Parathyroid adenoma (tissue), 2 donors: Measurements from ENCODE around the gene PRAMEF2.
"Not testable (repeated sequence)": the region's sequence is repeated elsewhere in the genome, so short reads cannot be mapped to it uniquely, and the experiment has no call there.

Experiments
- H2AFZ ChIP-seq: fragments of 300-600 bp; sonication (generic); one replicate; pipeline ENCODE4 v1.7.0; 2017; ENCODE audit warnings: antibody characterized with exemption, mild to moderate bottlenecking
- H3K27ac ChIP-seq: fragments of 300-600 bp; sonication (generic); one replicate; pipeline ENCODE4 v1.7.0; 2017
- H3K27me3 ChIP-seq: fragments of 300-600 bp; sonication (generic); one replicate; pipeline ENCODE4 v1.7.0; 2017; ENCODE audit warnings: low read length; ENCODE audit not compliant: control insufficient read depth, insufficient read depth
- H3K36me3 ChIP-seq: fragments of 300-600 bp; sonication (generic); one replicate; pipeline ENCODE4 v1.7.0; 2017; ENCODE audit warnings: low read length; ENCODE audit not compliant: control insufficient read depth, insufficient read depth
- H3K4me1 ChIP-seq: fragments of 300-600 bp; sonication (generic); one replicate; pipeline ENCODE4 v1.7.0; 2017; ENCODE audit warnings: control low read depth
- H3K4me2 ChIP-seq: fragments of 300-600 bp; sonication (generic); one replicate; pipeline ENCODE4 v1.7.0; 2017; ENCODE audit warnings: low read length
- H3K4me3 ChIP-seq: fragments of 300-600 bp; sonication (generic); one replicate; pipeline ENCODE4 v1.7.0; 2017; ENCODE audit warnings: low read depth, low read length
- H3K79me2 ChIP-seq: fragments of 300-600 bp; sonication (generic); one replicate; pipeline ENCODE4 v1.7.0; 2017; ENCODE audit warnings: control low read depth
- H3K9ac ChIP-seq: fragments of 300-600 bp; sonication (generic); one replicate; pipeline ENCODE4 v1.7.0; 2017; ENCODE audit warnings: mild to moderate bottlenecking
- H3K9me3 ChIP-seq: fragments of 300-600 bp; sonication (generic); one replicate; pipeline ENCODE4 v1.7.0; 2017; ENCODE audit warnings: low read length; ENCODE audit not compliant: control insufficient read depth
- TF ChIP-seq, protein P1 (sequence below): fragments of 300-600 bp; sonication (generic); IDR thresholded peaks from one replicate; pipeline ENCODE4 v1.7.0; 2017; ENCODE audit warnings: antibody characterized with exemption, mild to moderate bottlenecking
- donor health status: primary hyperparathyroidism.

PRAMEF2 gene

DNA sequence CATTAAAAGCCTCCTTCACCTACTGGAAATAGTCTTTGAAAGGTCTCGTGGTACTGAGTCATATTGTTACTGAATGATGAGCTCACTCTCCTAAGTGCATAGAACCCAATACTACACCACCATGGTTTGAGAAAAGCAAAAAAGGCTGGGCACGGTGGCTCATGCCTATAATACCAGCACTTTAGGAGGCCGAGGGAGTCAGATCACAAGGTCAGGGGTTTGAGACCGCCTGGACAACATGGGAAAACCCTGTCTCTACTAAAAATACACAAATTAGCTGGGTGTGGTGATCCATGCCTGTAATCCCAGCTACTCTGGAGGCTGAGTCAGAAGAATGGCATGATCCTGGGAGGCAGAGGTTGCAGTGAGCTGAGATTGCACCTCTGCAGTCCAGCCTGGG lies 5.1 kb upstream of the PRAMEF2 start:
- H3K9ac ChIP-seq, result no peak overlapping the region
- H3K36me3 ChIP-seq, result no peaks in the 10 kb centered on the region
- no peak overlapping the region for H3K27ac ChIP-seq
- H3K9me3 ChIP-seq, result no peaks in the 10 kb centered on the region
- H2AFZ ChIP-seq, result no peak overlapping the region
- H3K4me3 ChIP-seq, result no peak overlapping the region
- no peak overlapping the region for H3K4me2 ChIP-seq
- no peaks in the 10 kb centered on the region for H3K4me1 ChIP-seq
- TF ChIP-seq, protein P1, sequence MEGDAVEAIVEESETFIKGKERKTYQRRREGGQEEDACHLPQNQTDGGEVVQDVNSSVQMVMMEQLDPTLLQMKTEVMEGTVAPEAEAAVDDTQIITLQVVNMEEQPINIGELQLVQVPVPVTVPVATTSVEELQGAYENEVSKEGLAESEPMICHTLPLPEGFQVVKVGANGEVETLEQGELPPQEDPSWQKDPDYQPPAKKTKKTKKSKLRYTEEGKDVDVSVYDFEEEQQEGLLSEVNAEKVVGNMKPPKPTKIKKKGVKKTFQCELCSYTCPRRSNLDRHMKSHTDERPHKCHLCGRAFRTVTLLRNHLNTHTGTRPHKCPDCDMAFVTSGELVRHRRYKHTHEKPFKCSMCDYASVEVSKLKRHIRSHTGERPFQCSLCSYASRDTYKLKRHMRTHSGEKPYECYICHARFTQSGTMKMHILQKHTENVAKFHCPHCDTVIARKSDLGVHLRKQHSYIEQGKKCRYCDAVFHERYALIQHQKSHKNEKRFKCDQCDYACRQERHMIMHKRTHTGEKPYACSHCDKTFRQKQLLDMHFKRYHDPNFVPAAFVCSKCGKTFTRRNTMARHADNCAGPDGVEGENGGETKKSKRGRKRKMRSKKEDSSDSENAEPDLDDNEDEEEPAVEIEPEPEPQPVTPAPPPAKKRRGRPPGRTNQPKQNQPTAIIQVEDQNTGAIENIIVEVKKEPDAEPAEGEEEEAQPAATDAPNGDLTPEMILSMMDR, result no peak
- no peaks in the 10 kb centered on the region for H3K27me3 ChIP-seq
- H3K79me2 ChIP-seq, result no peaks in the 10 kb centered on the region

DNA sequence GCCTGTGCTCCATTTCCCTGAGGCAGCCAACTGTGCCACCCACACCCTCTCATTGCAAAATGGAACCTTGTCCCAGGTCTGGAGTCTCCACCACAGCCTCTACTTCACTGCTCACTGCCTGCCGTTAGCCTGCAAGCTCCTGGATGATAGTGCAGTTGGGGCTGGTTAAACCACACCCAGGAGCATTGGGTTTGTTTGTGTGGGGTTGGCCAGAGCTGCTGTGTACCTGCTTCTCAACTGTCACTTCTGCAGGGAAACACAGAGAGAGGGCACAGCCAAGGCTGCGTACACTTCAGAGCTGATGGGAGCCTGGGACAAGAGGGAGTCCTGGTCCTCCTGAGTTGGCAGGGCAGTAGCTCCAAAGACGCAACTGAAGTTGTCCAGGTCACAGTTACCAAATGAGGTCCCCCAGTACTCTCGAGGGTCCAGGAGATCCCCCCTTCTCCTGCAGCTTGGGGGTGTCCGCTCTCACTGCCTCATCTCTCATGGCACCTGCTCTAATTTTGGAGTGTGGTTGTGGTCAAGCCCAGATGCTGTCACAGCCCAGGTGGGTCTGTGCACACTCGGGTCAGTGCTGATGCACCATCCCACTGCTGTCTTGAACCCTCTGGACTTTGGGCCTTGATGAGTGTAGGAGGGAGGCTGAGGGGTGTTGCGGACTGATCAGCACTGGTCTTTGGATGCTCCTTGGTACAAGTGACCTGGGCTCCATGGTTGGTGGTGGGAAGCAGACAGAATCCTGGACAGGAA lies 6.4 kb downstream of the PRAMEF2 start:
- H3K79me2 ChIP-seq, H3K4me1 ChIP-seq: not testable (repeated sequence)

DNA sequence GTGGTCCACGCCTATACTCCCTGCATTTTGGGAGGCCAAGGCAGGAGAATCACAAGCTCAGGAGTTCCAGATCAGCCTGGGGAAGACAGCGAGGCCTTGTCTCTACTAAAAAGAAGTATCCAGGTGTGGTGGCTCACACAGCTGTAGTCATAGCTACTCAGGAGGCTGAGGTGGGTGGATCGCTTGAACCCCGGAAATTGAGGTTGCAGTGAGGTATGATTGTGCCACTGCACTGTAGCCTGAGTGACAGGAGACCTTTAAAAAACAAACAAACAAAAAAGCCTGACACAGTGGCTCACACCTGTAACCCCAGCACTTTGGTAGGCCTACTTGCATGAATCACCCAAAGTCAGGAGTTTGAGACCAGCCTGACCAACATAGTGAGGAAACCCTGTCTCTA lies 21.6 kb downstream of the PRAMEF2 start:
- H3K36me3 ChIP-seq, H3K4me3 ChIP-seq, H3K27me3 ChIP-seq, H3K79me2 ChIP-seq, H3K4me2 ChIP-seq, H3K27ac ChIP-seq, H3K9me3 ChIP-seq, H3K9ac ChIP-seq, H2AFZ ChIP-seq, H3K4me1 ChIP-seq: not testable (repeated sequence)

More for the DNA sequence above, 6.4 kb downstream of the PRAMEF2 start:
- not testable (repeated sequence) for H3K9me3 ChIP-seq, H3K4me3 ChIP-seq, H3K4me2 ChIP-seq, H3K27me3 ChIP-seq, H3K36me3 ChIP-seq, H3K9ac ChIP-seq, H3K27ac ChIP-seq, H2AFZ ChIP-seq

DNA sequence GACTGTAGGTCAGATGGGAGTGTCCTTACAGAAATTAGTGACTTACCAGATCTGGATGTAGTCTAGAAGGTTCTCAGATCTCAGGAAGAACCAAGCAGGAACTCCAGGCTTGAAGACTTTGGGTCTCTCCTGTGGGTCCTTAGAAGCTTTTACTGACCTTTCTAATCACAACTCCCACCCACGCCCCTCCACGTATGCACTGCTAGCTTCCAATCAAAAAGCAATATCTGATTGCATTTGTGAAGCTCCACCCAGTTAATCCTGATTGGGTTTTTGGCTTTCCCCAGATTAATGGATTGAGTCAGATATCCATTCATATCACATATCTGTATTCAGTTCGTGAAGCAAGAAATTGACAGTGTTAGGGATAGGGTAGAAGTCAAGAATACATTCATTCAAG lies 29.2 kb downstream of the PRAMEF2 start, which contains the start of gene PRAMEF4:
TSS of gene PRAMEF4 (minus strand) at position 101 of the 400 bp plus-strand sequence. CDS start 2,807 bp downstream, outside the sequence.
- not testable (repeated sequence) for H3K36me3 ChIP-seq, H3K4me3 ChIP-seq, H3K27ac ChIP-seq, H3K27me3 ChIP-seq, H3K79me2 ChIP-seq, H3K9ac ChIP-seq, H2AFZ ChIP-seq, H3K4me2 ChIP-seq, H3K4me1 ChIP-seq, H3K9me3 ChIP-seq

DNA sequence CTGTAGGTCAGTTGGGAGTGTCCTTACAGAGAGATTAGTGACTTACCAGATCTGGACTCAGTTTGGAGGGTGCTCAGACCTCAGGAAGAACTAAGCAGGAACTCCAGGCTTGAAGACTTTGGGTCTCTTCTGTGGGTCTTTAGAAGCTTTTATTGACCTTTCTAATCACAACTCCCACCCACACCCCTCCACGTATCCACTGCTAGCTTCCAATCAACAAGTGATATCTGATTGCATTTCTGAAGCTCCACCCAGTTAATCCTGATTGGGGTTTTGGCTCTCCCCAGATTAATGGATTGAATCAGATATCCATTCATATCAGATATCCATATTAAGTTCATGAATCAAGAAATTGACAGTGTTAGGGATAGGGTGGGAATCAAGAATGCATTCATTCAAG lies 41.3 kb downstream of the PRAMEF2 start, which contains the start of gene PRAMEF10:
TSS of gene PRAMEF10 (minus strand) at position 101 of the 400 bp plus-strand sequence. CDS start 2,423 bp downstream, outside the sequence.
- not testable (repeated sequence) for H3K27ac ChIP-seq, H3K36me3 ChIP-seq

DNA sequence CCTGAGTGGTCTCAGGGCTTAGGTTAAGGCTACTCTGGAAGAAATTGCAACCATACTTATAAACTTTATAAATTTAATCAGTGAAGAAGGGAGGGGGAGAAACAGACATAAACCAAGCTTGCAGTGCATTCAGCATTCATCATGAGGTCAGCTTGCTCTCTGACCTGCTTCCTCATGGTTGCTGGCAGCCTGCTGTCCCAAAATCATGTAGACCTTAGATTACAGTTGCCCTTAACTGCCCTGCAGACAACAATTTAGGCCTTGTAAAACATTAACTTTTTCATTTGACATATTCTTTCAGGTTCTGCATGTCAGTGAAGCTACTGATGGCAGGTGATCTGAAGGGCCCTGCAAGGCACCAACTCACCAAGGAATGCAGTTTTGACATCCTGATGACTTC lies 42.3 kb downstream of the PRAMEF2 start:
- not testable (repeated sequence) for H3K79me2 ChIP-seq, H3K4me1 ChIP-seq, H3K27ac ChIP-seq, H3K9ac ChIP-seq, H3K4me2 ChIP-seq, H2AFZ ChIP-seq, H3K9me3 ChIP-seq, H3K36me3 ChIP-seq, H3K4me3 ChIP-seq, H3K27me3 ChIP-seq

More for the DNA sequence above, 41.3 kb downstream of the PRAMEF2 start, which contains the start of gene PRAMEF10:
- not testable (repeated sequence) for H3K27me3 ChIP-seq, H3K4me2 ChIP-seq, H3K9ac ChIP-seq, H3K79me2 ChIP-seq, H3K9me3 ChIP-seq, H3K4me1 ChIP-seq, H2AFZ ChIP-seq, H3K4me3 ChIP-seq

DNA sequence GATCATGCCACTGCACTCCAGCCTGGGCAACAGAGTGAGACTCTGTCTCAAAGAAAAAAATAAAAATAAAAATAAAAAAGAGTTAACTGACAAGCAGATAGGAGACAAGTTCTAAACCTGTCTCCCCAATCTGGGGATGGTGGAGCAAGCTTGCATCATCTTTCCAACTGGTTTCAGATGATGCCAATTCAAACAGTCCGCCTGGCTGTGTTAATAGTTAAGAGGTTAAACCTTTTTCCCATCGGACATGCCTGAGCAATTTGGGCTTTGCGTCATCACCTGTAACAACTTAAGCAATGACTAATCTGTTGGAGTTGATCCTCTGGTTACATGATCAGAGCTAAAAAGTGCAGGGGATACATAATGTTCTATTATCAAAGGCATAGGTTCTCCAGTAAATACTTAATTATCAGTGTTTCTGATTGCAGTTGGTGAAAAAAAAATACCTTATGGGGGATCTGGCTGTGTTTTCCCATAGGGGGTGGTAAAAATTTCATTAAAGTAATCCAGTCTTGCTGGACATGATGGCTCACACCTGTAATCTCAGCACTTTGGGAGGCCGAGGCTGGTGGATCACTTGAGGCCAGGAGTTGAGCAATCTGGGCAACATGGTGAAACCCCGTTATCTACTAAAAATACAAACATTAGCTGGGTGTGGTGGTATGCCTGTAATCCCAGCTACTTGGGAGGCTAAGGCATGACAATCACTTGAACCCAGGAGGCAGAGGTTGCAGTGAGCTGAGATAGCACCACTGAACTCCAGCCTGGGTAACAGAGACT lies 47.1 kb downstream of the PRAMEF2 start:
- H3K9me3 ChIP-seq, H2AFZ ChIP-seq, H3K9ac ChIP-seq, H3K36me3 ChIP-seq, H3K4me1 ChIP-seq, H3K4me2 ChIP-seq, H3K27me3 ChIP-seq, H3K27ac ChIP-seq, H3K4me3 ChIP-seq, H3K79me2 ChIP-seq: not testable (repeated sequence)
